ENCODE data around the gene RECQL.

DNA sequence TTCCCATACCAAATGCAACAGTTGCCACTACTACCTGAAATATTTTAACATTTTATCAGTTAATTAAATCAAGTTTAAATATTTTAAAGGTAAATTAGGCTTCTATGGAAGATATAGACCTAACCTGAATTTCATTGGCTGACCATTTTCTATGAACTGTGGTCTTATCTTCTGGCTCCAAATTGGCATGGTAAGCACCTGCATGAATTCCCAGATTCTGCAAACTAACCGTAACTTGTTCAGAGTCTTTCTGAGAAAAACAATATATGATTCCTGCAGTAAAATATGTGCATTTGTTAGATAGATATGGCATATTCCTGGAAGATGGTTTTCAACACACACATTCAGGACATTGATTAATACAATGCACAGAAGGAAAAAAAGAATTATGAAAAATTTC, 25.9 kb downstream of the RECQL start:
- TF ChIP-seq SIN3A (conservative IDR thresholded peaks at IDR 0.05 in 1 of 2, IDR thresholded peaks at IDR 0.05 in 1 of 2; ENCODE audit: low read depth in 1 of 2, low read length in 2 of 2) = no peak
- no peak for TF ChIP-seq EZH2 (IDR thresholded peaks at IDR 0.05; ENCODE audit: low read depth, low read length, severe bottlenecking)
- TF ChIP-seq, protein P1, sequence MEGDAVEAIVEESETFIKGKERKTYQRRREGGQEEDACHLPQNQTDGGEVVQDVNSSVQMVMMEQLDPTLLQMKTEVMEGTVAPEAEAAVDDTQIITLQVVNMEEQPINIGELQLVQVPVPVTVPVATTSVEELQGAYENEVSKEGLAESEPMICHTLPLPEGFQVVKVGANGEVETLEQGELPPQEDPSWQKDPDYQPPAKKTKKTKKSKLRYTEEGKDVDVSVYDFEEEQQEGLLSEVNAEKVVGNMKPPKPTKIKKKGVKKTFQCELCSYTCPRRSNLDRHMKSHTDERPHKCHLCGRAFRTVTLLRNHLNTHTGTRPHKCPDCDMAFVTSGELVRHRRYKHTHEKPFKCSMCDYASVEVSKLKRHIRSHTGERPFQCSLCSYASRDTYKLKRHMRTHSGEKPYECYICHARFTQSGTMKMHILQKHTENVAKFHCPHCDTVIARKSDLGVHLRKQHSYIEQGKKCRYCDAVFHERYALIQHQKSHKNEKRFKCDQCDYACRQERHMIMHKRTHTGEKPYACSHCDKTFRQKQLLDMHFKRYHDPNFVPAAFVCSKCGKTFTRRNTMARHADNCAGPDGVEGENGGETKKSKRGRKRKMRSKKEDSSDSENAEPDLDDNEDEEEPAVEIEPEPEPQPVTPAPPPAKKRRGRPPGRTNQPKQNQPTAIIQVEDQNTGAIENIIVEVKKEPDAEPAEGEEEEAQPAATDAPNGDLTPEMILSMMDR (IDR thresholded peaks at IDR 0.05; ENCODE audit: control extremely low read depth in 1 of 3, insufficient read depth in 1 of 3, low read depth in 1 of 3, low read length in 3 of 3) = no peak
- TF ChIP-seq CBX5 (IDR thresholded peaks at IDR 0.05; ENCODE audit: low read depth, low read length) = no peak

Measured in H1 (cell line).